ENCODE data around the gene RPL22.

The RPL22 gene

GRCh38 chr1:6211731-6212130 is 12.3 kb upstream of the RPL22 start:
- peaks cover 14% of the 10 kb centered on the region for H3K4me1 ChIP-seq (ENCODE audit: control insufficient read depth, insufficient read depth, low read length, poor library complexity, severe bottlenecking)
- no peaks in the 10 kb centered on the region for H3K36me3 ChIP-seq (ENCODE audit: control insufficient read depth, insufficient read depth, low read length)
- no peak overlapping the region for H3K27ac ChIP-seq (ENCODE audit: insufficient read depth, low read length, poor library complexity, severe bottlenecking)
- H3K9me3 ChIP-seq (ENCODE audit: control insufficient read depth, low read length): no peaks in the 10 kb centered on the region
- H3K27me3 ChIP-seq (replicated peaks; ENCODE audit: control insufficient read depth, insufficient read depth, low read length, poor library complexity, severe bottlenecking): peaks cover 4% of the 10 kb centered on the region
- no peak overlapping the region for H3K4me3 ChIP-seq (ENCODE audit: insufficient read depth, low read depth, low read length, poor library complexity, severe bottlenecking)
- no peak for DNase-seq

DNA sequence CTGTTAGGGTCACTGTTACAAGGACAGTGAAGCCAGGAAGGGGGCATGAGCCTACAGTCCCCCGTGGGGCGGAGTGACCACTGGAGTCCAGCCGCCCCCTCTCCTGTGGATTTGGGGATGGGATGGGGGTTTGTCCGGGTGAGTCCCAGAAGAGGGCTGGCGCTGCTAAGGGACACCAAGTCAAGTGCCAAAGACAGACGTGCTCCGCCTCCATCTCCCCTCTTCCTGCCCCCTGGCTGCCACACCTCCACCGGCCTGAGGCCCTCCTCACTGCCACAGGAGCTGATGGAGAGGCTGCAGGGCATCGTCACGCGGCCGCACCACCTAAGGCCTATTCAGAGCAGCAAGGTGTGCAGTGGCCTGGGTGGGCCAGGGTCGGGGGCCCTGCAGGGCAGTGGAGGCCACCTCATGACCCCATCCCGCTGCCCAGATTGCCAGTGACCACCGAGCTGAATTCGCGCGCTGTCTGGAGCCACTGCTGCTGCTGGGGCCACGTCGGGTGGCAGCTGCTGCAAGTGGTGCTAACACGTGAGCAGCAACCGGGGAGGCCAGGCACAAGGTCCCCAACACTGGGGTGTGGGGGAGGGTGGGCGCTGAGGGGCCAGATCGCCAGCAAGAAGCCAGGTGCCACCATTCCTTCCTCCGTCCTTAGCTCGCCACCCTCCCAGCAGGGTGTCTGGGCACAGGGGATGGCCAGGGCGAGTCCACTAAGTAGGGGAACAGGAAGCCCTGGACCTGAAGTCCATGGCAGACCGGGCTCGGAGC is 11.4 kb upstream of the RPL22 start:
- Histone ChIP-seq H3K36me3 (ENCODE audit: control insufficient read depth, insufficient read depth, low read length) (no peaks in the 10 kb centered on the region), H3K27ac (ENCODE audit: insufficient read depth, low read length, poor library complexity, severe bottlenecking) (no peak overlapping the region), H3K4me3 (ENCODE audit: insufficient read depth, low read depth, low read length, poor library complexity, severe bottlenecking) (no peak overlapping the region), H3K4me1 (ENCODE audit: control insufficient read depth, insufficient read depth, low read length, poor library complexity, severe bottlenecking) (peaks cover 24% of the 10 kb centered on the region), H3K27me3 (replicated peaks; ENCODE audit: control insufficient read depth, insufficient read depth, low read length, poor library complexity, severe bottlenecking) (peaks cover 4% of the 10 kb centered on the region), H3K9me3 (ENCODE audit: control insufficient read depth, low read length) (no peaks in the 10 kb centered on the region)
- no peak for DNase-seq

DNA sequence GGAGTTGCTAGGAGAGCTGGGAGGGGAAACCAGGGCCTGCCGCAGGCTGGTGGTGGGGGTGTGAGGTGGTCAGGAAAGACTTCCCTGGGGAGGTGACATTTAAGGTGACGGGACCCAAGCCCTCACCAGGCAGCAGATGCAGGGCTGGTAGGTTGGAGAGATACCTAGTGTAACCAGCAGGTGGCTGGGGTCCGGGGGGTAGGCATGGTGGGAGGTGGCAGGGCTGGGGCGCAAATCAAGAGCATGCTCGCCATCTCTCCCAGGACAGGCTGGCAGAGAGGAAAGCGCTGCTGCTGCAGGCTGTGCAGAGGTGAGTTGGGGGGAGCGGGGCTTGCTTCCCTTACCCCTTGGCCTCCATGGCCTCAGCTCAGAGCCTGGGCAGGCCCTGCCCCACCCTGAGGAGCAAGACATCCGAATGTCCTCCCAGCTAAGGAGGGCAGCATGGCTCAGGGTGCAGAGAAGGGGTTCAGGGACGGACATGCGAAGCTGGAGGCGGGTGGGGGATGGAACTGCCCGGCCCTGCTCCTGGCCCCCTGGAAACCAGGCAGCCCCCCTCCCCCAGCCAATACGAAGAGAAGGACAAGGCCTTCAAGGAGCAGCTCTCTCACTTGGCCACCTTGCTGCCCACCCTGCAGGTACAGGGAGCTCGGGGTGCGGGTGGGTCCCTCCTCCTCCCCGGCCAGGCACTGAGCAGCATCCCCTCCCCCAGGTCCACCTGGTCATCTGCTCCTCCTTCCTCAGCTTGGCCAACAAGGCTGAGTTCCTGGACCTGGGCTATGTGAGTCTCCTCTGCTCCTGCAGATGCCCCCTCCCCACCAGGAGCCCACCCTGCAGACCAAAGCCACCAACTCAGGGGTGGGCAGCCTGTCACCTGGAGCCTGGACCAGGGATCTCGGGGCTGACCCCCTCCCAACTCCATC is 10.5 kb upstream of the RPL22 start:
- Histone ChIP-seq H3K27me3 (replicated peaks; ENCODE audit: control insufficient read depth, insufficient read depth, low read length, poor library complexity, severe bottlenecking) (peaks cover 4% of the 10 kb centered on the region), H3K4me1 (ENCODE audit: control insufficient read depth, insufficient read depth, low read length, poor library complexity, severe bottlenecking) (peaks cover 28% of the 10 kb centered on the region)

DNA sequence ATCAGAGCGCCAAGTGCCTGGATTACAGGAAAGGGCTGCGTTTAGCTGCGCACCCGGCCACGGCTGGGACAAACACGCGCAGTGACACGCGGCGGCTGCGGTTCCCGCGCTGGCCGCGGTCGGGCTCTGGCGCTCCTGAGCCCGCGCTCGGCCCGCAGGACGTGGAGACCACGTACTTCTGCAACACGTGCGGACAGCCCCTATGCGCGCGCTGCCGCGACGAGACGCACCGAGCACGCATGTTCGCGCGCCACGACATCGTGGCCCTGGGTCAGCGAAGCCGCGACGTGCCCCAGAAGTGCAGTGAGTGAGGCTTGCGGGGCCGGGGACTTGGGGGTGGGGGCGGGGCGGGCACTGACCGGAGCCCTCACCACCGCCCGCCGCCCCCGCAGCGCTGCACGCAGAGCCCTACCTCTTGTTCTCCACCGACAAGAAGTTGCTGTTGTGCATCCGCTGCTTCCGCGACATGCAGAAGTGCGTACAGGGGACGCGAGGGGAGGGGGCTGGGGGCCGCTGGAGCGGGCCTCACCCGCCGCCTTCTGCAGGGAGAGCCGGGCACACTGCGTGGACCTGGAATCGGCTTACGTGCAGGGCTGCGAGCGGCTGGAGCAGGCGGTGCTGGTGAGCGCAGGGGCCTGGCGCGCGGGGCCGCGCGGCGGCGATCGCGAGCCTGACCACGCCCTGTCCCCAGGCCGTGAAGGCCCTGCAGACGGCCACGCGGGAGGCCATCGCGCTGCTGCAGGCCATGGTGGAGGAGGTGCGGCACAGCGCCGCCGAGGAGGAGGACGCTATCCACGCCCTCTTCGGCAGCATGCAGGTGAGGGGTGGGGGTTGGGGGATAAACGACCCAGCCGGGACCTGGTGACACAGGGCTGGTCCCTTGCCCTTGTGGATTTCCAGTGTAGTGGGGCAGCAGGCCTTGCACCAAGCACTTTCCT is 9.6 kb upstream of the RPL22 start:
- peaks cover 4% of the 10 kb centered on the region for H3K27me3 ChIP-seq (replicated peaks; ENCODE audit: control insufficient read depth, insufficient read depth, low read length, poor library complexity, severe bottlenecking)
- peak overlapping the region; percentile 50 for H3K4me3 ChIP-seq (ENCODE audit: insufficient read depth, low read depth, low read length, poor library complexity, severe bottlenecking)
- no peaks in the 10 kb centered on the region for H3K9me3 ChIP-seq (ENCODE audit: control insufficient read depth, low read length)
- no peaks in the 10 kb centered on the region for H3K36me3 ChIP-seq (ENCODE audit: control insufficient read depth, insufficient read depth, low read length)
- H3K4me1 ChIP-seq (ENCODE audit: control insufficient read depth, insufficient read depth, low read length, poor library complexity, severe bottlenecking): peaks cover 29% of the 10 kb centered on the region
- DNase-seq: no peak
- no peak overlapping the region for H3K27ac ChIP-seq (ENCODE audit: insufficient read depth, low read length, poor library complexity, severe bottlenecking)

More for the DNA sequence above, 10.5 kb upstream of the RPL22 start:
- no peak overlapping the region for H3K4me3 ChIP-seq (ENCODE audit: insufficient read depth, low read depth, low read length, poor library complexity, severe bottlenecking)
- H3K36me3 ChIP-seq (ENCODE audit: control insufficient read depth, insufficient read depth, low read length): no peaks in the 10 kb centered on the region
- H3K27ac ChIP-seq (ENCODE audit: insufficient read depth, low read length, poor library complexity, severe bottlenecking): no peak overlapping the region
- DNase-seq: no peak
- H3K9me3 ChIP-seq (ENCODE audit: control insufficient read depth, low read length): no peaks in the 10 kb centered on the region

- Histone ChIP-seq H3K36me3 (ENCODE audit: control insufficient read depth, insufficient read depth, low read length) (no peaks in the 10 kb centered on the region), H3K4me3 (ENCODE audit: insufficient read depth, low read depth, low read length, poor library complexity, severe bottlenecking) (no peak overlapping the region), H3K4me1 (ENCODE audit: control insufficient read depth, insufficient read depth, low read length, poor library complexity, severe bottlenecking) (peaks cover 29% of the 10 kb centered on the region), H3K27ac (ENCODE audit: insufficient read depth, low read length, poor library complexity, severe bottlenecking) (no peak overlapping the region), H3K9me3 (ENCODE audit: control insufficient read depth, low read length) (no peaks in the 10 kb centered on the region), H3K27me3 (replicated peaks; ENCODE audit: control insufficient read depth, insufficient read depth, low read length, poor library complexity, severe bottlenecking) (peaks cover 4% of the 10 kb centered on the region)
- no peak for DNase-seq
Observed at GRCh38 chr1:6207921-6208320, 8.5 kb upstream of the RPL22 start.

- H3K36me3 ChIP-seq (ENCODE audit: control insufficient read depth, insufficient read depth, low read length): no peaks in the 10 kb centered on the region
- no peaks in the 10 kb centered on the region for H3K9me3 ChIP-seq (ENCODE audit: control insufficient read depth, low read length)
- peaks cover 29% of the 10 kb centered on the region for H3K4me1 ChIP-seq (ENCODE audit: control insufficient read depth, insufficient read depth, low read length, poor library complexity, severe bottlenecking)
- no peak overlapping the region for H3K4me3 ChIP-seq (ENCODE audit: insufficient read depth, low read depth, low read length, poor library complexity, severe bottlenecking)
- peaks cover 4% of the 10 kb centered on the region for H3K27me3 ChIP-seq (replicated peaks; ENCODE audit: control insufficient read depth, insufficient read depth, low read length, poor library complexity, severe bottlenecking)
- DNase-seq: no peak
- H3K27ac ChIP-seq (ENCODE audit: insufficient read depth, low read length, poor library complexity, severe bottlenecking): no peak overlapping the region
Observed at GRCh38 chr1:6207075-6207885, 7.9 kb upstream of the RPL22 start.

GRCh38 chr1:6206520-6206855 is 7.1 kb upstream of the RPL22 start:
- Histone ChIP-seq H3K36me3 (ENCODE audit: control insufficient read depth, insufficient read depth, low read length) (no peaks in the 10 kb centered on the region), H3K4me3 (ENCODE audit: insufficient read depth, low read depth, low read length, poor library complexity, severe bottlenecking) (peak overlapping the region; percentile 66), H3K9me3 (ENCODE audit: control insufficient read depth, low read length) (no peaks in the 10 kb centered on the region), H3K27me3 (replicated peaks; ENCODE audit: control insufficient read depth, insufficient read depth, low read length, poor library complexity, severe bottlenecking) (peaks cover 4% of the 10 kb centered on the region), H3K4me1 (ENCODE audit: control insufficient read depth, insufficient read depth, low read length, poor library complexity, severe bottlenecking) (peaks cover 29% of the 10 kb centered on the region), H3K27ac (ENCODE audit: insufficient read depth, low read length, poor library complexity, severe bottlenecking) (peak overlapping the region; percentile 22)
- no peak for DNase-seq

DNA sequence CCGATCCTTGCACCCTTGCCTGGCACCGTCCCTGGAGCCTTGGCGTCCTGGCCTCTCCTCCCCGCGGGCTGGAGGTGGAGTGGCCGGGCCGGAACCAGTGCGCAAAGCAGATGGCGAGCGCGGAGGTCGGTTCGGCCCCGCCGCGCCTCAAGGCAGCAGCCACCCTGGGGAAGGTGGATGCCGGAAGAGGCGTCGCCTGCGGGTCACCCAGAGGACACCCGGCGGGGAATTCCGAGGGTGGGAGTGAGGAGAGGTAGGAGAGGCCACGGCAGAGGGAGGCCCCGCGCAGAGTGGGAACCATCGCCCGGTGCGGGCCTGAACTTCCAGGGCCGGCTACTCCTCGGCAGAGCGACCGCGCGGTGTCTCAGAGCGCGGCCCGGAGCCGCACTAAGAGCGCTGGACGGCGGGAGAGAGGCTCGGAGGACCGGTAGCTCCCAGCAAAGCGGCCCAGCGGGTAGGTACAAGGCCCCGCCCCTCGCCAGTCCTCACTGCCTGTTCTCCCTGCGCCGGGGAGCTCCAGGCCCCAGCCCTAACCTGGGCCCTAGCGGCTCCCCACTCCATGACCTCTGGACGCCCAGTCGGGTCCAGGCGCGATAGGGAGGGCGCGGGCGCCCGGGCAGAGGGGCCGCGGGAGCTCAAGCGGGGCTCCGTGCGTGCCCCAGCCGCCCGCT is 6.6 kb upstream of the RPL22 start, which contains the start of gene RNF207:
Gene RNF207, plus strand, starts transcription at position 271 of the 671 bp plus-strand sequence. CDS start 417 bp downstream, outside the sequence.
- H3K27ac ChIP-seq (ENCODE audit: insufficient read depth, low read length, poor library complexity, severe bottlenecking): peak within 1 kb of the TSS; percentile 37
- peaks cover 29% of the 10 kb centered on the region for H3K4me1 ChIP-seq (ENCODE audit: control insufficient read depth, insufficient read depth, low read length, poor library complexity, severe bottlenecking)
- no peaks in the 10 kb centered on the region for H3K36me3 ChIP-seq (ENCODE audit: control insufficient read depth, insufficient read depth, low read length)
- H3K4me3 ChIP-seq (ENCODE audit: insufficient read depth, low read depth, low read length, poor library complexity, severe bottlenecking): peak within 1 kb of the TSS; percentile 66
- H3K27me3 ChIP-seq (replicated peaks; ENCODE audit: control insufficient read depth, insufficient read depth, low read length, poor library complexity, severe bottlenecking): peaks cover 4% of the 10 kb centered on the region
- no peaks in the 10 kb centered on the region for H3K9me3 ChIP-seq (ENCODE audit: control insufficient read depth, low read length)
- DNase-seq: peak; percentile 42 to 60 (median 52)
